Stimulated activated memory B cell treated with anti-CD40 and anti-IgM and Interleukin-4, amounts not matched to agents 10 μg/mL and 1 μg/mL and 100 μg/mL, for 72 hours (primary cell): ENCODE measurements around the gene CNTNAP2.
"Not testable (repeated sequence)": the region's sequence is repeated elsewhere in the genome, so short reads cannot be mapped to it uniquely, and the experiment has no call there.

ENCODE experiments used
- ATAC-seq: fragments of 150-1000 bp; cut with Tn5 transposase; 2 replicates; pipeline ENCODE4 v1.10.0; 2021
- H3K27ac Mint-ChIP-seq: one replicate; pipeline ENCODE4 v1.8.0; 2022; ENCODE audit warnings: mild to moderate bottlenecking, mixed read lengths
- H3K27me3 Mint-ChIP-seq: one replicate; pipeline ENCODE4 v1.8.0; 2022; ENCODE audit warnings: mixed read lengths
- H3K36me3 Mint-ChIP-seq: one replicate; pipeline ENCODE4 v1.8.0; 2022; ENCODE audit warnings: mixed read lengths
- H3K4me1 Mint-ChIP-seq: one replicate; pipeline ENCODE4 v1.8.0; 2022; ENCODE audit warnings: mixed read lengths
- H3K4me3 Mint-ChIP-seq: one replicate; pipeline ENCODE4 v1.8.0; 2022; ENCODE audit warnings: mild to moderate bottlenecking, moderate library complexity, mixed read lengths
- H3K9me3 Mint-ChIP-seq: one replicate; pipeline ENCODE4 v1.8.0; 2022; ENCODE audit warnings: mixed read lengths

The CNTNAP2 gene

GRCh38 chr7:148031811-148032210 is 1915.2 kb downstream of the CNTNAP2 start:
- Mint-ChIP-seq H3K27me3 (no peaks in the 10 kb centered on the region), H3K9me3 (peaks cover 3% of the 10 kb centered on the region), H3K4me3 (no peak overlapping the region), H3K36me3 (no peaks in the 10 kb centered on the region), H3K27ac (no peak overlapping the region), H3K4me1 (no peaks in the 10 kb centered on the region)
- ATAC-seq, result no peak

GRCh38 chr7:148035950-148036349 is 1919.3 kb downstream of the CNTNAP2 start:
- Mint-ChIP-seq H3K36me3 (no peaks in the 10 kb centered on the region), H3K27me3 (no peaks in the 10 kb centered on the region), H3K9me3 (no peaks in the 10 kb centered on the region), H3K4me1 (no peaks in the 10 kb centered on the region), H3K27ac (no peak overlapping the region), H3K4me3 (no peak overlapping the region)
- no peak for ATAC-seq

- no peak overlapping the region for H3K4me3 Mint-ChIP-seq
- no peaks in the 10 kb centered on the region for H3K36me3 Mint-ChIP-seq
- no peak overlapping the region for H3K27ac Mint-ChIP-seq
- H3K9me3 Mint-ChIP-seq, result no peaks in the 10 kb centered on the region
- no peak for ATAC-seq
- H3K4me1 Mint-ChIP-seq, result no peaks in the 10 kb centered on the region
- H3K27me3 Mint-ChIP-seq, result no peaks in the 10 kb centered on the region
These were observed 1920.4 kb downstream of the CNTNAP2 start for GRCh38 chr7:148037044-148037443.

GRCh38 chr7:148041156-148041555 is 1924.6 kb downstream of the CNTNAP2 start:
- Mint-ChIP-seq H3K27me3 (no peaks in the 10 kb centered on the region), H3K27ac (no peak overlapping the region), H3K36me3 (no peaks in the 10 kb centered on the region), H3K4me1 (no peaks in the 10 kb centered on the region), H3K9me3 (no peaks in the 10 kb centered on the region), H3K4me3 (no peak overlapping the region)
- ATAC-seq, result no peak

GRCh38 chr7:148042935-148043631 is 1926.5 kb downstream of the CNTNAP2 start:
- no peaks in the 10 kb centered on the region for H3K36me3 Mint-ChIP-seq
- no peaks in the 10 kb centered on the region for H3K27me3 Mint-ChIP-seq
- H3K4me3 Mint-ChIP-seq, result no peak overlapping the region
- H3K27ac Mint-ChIP-seq, result no peak overlapping the region
- ATAC-seq, result no peak
- H3K4me1 Mint-ChIP-seq, result no peaks in the 10 kb centered on the region
- H3K9me3 Mint-ChIP-seq, result no peaks in the 10 kb centered on the region

- Mint-ChIP-seq H3K27me3 (no peaks in the 10 kb centered on the region), H3K9me3 (no peaks in the 10 kb centered on the region), H3K36me3 (no peaks in the 10 kb centered on the region), H3K27ac (no peak overlapping the region), H3K4me1 (no peaks in the 10 kb centered on the region), H3K4me3 (no peak overlapping the region)
- no peak for ATAC-seq
These were observed 1927.6 kb downstream of the CNTNAP2 start for GRCh38 chr7:148044173-148044572.

- H3K27ac Mint-ChIP-seq, result no peak overlapping the region
- H3K4me1 Mint-ChIP-seq, result no peaks in the 10 kb centered on the region
- no peaks in the 10 kb centered on the region for H3K36me3 Mint-ChIP-seq
- no peaks in the 10 kb centered on the region for H3K27me3 Mint-ChIP-seq
- ATAC-seq, result no peak
- no peaks in the 10 kb centered on the region for H3K9me3 Mint-ChIP-seq
- no peak overlapping the region for H3K4me3 Mint-ChIP-seq
These were observed 1928.9 kb downstream of the CNTNAP2 start for GRCh38 chr7:148045521-148045920.

- Mint-ChIP-seq H3K27me3 (no peaks in the 10 kb centered on the region), H3K4me3 (no peak overlapping the region), H3K4me1 (peaks cover 9% of the 10 kb centered on the region), H3K27ac (no peak overlapping the region), H3K9me3 (no peaks in the 10 kb centered on the region), H3K36me3 (no peaks in the 10 kb centered on the region)
- no peak for ATAC-seq
These were observed 1932.5 kb downstream of the CNTNAP2 start for GRCh38 chr7:148049068-148049467.

- no peak for ATAC-seq
- no peaks in the 10 kb centered on the region for H3K27me3 Mint-ChIP-seq
- no peak overlapping the region for H3K27ac Mint-ChIP-seq
These were observed 1934.0 kb downstream of the CNTNAP2 start for GRCh38 chr7:148050492-148051158.

GRCh38 chr7:148056406-148056805 is 1939.8 kb downstream of the CNTNAP2 start:
- no peaks in the 10 kb centered on the region for H3K9me3 Mint-ChIP-seq
- no peaks in the 10 kb centered on the region for H3K36me3 Mint-ChIP-seq
- H3K4me3 Mint-ChIP-seq, result no peak overlapping the region
- ATAC-seq, result no peak
- no peak overlapping the region for H3K27ac Mint-ChIP-seq
- no peaks in the 10 kb centered on the region for H3K27me3 Mint-ChIP-seq
- peaks cover 6% of the 10 kb centered on the region for H3K4me1 Mint-ChIP-seq

More at GRCh38 chr7:148050492-148051158, 1934.0 kb downstream of the CNTNAP2 start:
- Mint-ChIP-seq H3K4me3 (no peak overlapping the region), H3K36me3 (no peaks in the 10 kb centered on the region), H3K4me1 (peaks cover 9% of the 10 kb centered on the region), H3K9me3 (no peaks in the 10 kb centered on the region)

GRCh38 chr7:148058092-148058491 is 1941.5 kb downstream of the CNTNAP2 start:
- Mint-ChIP-seq H3K27me3 (no peaks in the 10 kb centered on the region), H3K4me1 (no peaks in the 10 kb centered on the region), H3K27ac (no peak overlapping the region), H3K4me3 (no peak overlapping the region), H3K9me3 (no peaks in the 10 kb centered on the region), H3K36me3 (no peaks in the 10 kb centered on the region)
- ATAC-seq, result no peak

GRCh38 chr7:148058753-148059152 is 1942.2 kb downstream of the CNTNAP2 start:
- Mint-ChIP-seq H3K27me3 (no peaks in the 10 kb centered on the region), H3K9me3 (no peaks in the 10 kb centered on the region), H3K36me3 (no peaks in the 10 kb centered on the region), H3K4me3 (no peak overlapping the region), H3K4me1 (no peaks in the 10 kb centered on the region), H3K27ac (no peak overlapping the region)
- no peak for ATAC-seq

GRCh38 chr7:148060724-148061123 is 1944.1 kb downstream of the CNTNAP2 start:
- Mint-ChIP-seq H3K27me3 (no peaks in the 10 kb centered on the region), H3K9me3 (no peaks in the 10 kb centered on the region), H3K4me3 (no peak overlapping the region), H3K36me3 (no peaks in the 10 kb centered on the region), H3K4me1 (no peaks in the 10 kb centered on the region), H3K27ac (no peak overlapping the region)
- no peak for ATAC-seq

- H3K27me3 Mint-ChIP-seq, H3K4me1 Mint-ChIP-seq, H3K4me3 Mint-ChIP-seq, ATAC-seq, H3K36me3 Mint-ChIP-seq, H3K9me3 Mint-ChIP-seq, H3K27ac Mint-ChIP-seq: not testable (repeated sequence)
These were observed 1961.5 kb downstream of the CNTNAP2 start for GRCh38 chr7:148078111-148078510.

- ATAC-seq, result no peak
- Mint-ChIP-seq H3K9me3 (no peaks in the 10 kb centered on the region), H3K27ac (no peak overlapping the region), H3K4me1 (no peaks in the 10 kb centered on the region), H3K36me3 (no peaks in the 10 kb centered on the region), H3K27me3 (no peaks in the 10 kb centered on the region), H3K4me3 (no peak overlapping the region)
These were observed 1962.8 kb downstream of the CNTNAP2 start for GRCh38 chr7:148079206-148080080.
